Endothelial cell of hepatic sinusoid (primary cell): Measurements from ENCODE around the gene CDH12.

Experiments
- in situ Hi-C: cut with HindIII; loops from 2 replicates; pipeline ENCODE4 v1.10.0; 2017; ENCODE audit warnings: low sequenced_read_pairs

Gene CDH12

DNA sequence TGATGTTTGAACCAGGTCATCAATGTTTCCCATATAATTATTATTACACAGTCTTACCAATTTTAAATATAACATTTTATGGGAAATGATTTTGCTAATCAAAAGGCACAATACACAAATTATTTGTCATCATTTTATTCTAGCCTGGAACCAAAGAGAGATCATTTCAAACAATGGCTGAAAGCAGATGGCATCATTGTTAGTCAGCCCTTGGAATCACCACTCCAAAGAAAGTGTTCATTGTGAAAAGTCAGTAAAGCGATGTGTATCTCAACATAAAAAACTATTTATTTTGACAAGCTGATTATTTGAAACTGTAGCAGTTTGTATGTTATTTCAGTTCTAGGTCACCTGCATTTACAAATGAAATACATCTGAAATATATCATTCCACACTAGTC lies 1068.7 kb downstream of the CDH12 start:
- in situ Hi-C loops = no loop called here

DNA sequence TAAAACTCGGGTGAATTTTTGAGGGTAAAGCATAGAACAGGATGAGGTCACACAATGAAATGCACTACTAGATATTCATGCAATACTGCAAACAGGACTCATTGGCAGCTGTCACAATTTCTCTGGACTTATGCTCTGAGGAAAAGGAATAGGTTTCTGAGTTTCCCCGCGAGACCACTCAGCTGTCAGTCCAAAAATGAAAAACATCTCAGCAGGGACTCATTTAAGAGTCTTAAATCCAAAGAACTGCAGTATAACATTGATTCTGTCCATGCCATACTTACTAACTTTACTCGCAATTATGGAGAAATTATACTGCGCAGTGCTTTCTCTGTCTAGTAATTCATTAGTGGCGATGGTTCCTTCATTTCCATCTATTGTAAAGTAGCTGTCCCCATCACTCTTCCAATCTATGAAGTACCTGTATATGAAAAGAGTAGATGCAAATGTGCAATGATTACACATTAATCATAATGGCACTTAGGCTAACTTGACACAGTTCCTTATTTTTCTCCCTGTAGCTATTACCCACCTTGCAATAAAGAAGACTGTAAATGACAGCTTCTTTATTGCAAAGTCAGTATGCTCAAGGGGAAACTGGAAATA lies 1070.0 kb downstream of the CDH12 start:
- in situ Hi-C loops = no loop called here

DNA sequence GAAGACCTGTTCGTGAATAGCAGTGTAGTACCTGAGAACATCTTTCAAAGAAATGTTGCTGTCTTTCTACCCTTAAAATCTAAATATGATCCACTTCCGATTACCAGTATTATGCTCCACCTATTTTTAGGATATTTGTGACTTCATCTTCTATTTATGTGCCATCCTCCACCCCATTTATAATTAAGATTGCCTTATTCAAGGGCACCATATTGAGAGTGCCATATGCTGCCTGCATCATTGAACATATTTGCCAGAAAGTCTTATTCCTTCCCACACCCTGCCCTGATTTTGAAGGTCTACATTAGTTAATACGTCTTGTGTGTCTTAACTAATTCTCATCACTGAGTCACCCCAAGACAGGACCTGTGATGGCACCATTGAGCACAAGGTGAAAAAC lies 1076.7 kb downstream of the CDH12 start:
- in situ Hi-C loops = no loop called here

- in situ Hi-C loops = no loop called here
These were observed 1078.3 kb downstream of the CDH12 start for GRCh38 chr5:21774801-21775200.

GRCh38 chr5:21774281-21774680 lies 1078.9 kb downstream of the CDH12 start:
- in situ Hi-C loops = no loop called here

DNA sequence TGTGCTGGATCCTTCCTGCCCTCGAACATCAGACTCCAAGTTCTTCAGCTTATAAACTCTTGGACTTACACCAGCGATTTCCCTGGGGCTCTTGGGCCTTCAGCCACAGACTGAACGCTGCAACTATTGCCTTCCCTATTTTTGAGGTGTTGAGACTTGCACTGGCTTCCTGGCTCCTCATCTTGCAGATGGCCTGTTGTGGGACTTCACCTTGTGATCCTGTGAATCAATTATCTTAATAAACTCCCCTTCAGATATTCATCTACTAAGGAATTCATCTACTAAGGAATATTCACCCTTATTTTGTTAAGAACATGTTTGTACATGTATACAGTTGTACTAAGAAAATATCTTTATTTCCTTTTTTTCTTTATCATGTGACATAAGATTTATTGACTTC lies 1079.7 kb downstream of the CDH12 start:
- in situ Hi-C loops = no loop called here

GRCh38 chr5:21765406-21765805 lies 1087.7 kb downstream of the CDH12 start:
- in situ Hi-C loops = no loop called here

- in situ Hi-C loops = no loop called here
These were observed 1114.0 kb downstream of the CDH12 start for GRCh38 chr5:21739096-21739495.

DNA sequence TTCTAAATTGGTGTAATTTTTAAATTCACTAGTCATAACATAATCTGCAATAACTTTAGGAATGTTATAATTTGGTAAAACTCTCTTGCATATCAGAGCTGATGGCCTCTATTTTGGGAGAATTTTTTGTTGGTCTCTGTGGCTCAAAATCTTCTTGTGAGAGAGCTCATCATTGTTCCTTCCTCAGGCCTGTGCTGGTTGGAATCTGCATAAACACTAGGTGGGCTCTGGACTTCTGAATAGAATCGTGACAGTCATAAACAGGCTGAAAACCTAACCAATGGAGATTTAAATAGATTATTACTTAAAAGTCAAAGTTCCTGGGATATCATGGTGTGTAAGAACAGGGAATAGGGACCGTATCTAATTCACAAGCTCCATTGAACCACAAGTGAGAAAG lies 1129.6 kb downstream of the CDH12 start:
- in situ Hi-C loops = no loop called here

- in situ Hi-C loops = no loop called here
These were observed 1141.0 kb downstream of the CDH12 start for GRCh38 chr5:21711866-21712758.

DNA sequence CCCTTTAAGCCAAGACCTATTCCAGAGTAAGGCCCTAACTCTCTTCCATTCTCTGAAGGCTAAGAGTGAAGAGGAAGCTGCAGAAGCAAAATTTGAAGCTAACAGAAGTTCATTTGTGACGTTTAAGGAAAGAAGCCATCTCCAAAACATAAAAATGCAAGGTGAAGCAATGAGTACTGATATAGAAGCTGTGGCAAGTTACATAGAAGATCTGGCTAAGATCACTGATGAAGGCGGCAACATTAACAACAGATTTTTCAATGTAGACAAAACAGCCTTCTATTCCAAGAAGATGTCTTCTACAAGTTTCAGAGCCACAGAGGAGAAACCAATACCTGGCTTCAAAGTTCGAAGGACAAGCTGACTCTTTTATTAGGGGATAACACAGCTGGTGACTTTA lies 1143.4 kb downstream of the CDH12 start:
- in situ Hi-C loops = no loop called here

- in situ Hi-C loops = no loop called here
These were observed 1148.0 kb downstream of the CDH12 start for GRCh38 chr5:21704974-21705668.

- in situ Hi-C loops = no loop called here
These were observed 1151.8 kb downstream of the CDH12 start for GRCh38 chr5:21701317-21701716.
